ENCODE results near the gene TRPV6. TPM values are rescaled to one million over a fixed set of nuclear protein-coding genes. Genes with fewer than 3 reads are reported as not detected.
A peak's percentile ranks its signal among the peaks of the same experiment; 100 is the strongest.

The TRPV6 gene
- total RNA-seq, result 0.11 and 1.9 TPM in 2 replicates
- not detected in 2 replicates for polyA plus RNA-seq

GRCh38 chr7:142885311-142886230 lies at the start of gene TRPV6:
Gene TRPV6, minus strand, starts transcription at chr7:142885745.
- Histone ChIP-seq H3K4me3 (no peak within 1 kb of the TSS), H3K4me1 (ENCODE audit: low read depth) (no peaks in the 10 kb centered on the region), H3K9me3 (ENCODE audit: low read depth) (no peaks in the 10 kb centered on the region), H3K27me3 (no peaks in the 10 kb centered on the region), H3K27ac (no peak within 1 kb of the TSS), H3K36me3 (no peaks in the 10 kb centered on the region)
- no peak for TF ChIP-seq CTCF (IDR thresholded peaks at IDR 0.05; ENCODE audit: low read depth, low read length)
- DNase-seq (ENCODE audit: low read depth in 1 of 2, low spot score in 1 of 2), result peak in 1 of 2 donors; percentile 33

- Histone ChIP-seq H3K4me1 (ENCODE audit: low read depth) (no peaks in the 10 kb centered on the region), H3K4me3 (no peak overlapping the region), H3K27me3 (no peaks in the 10 kb centered on the region), H3K27ac (no peak overlapping the region), H3K36me3 (no peaks in the 10 kb centered on the region), H3K9me3 (ENCODE audit: low read depth) (no peaks in the 10 kb centered on the region)
- no peak for DNase-seq (ENCODE audit: low read depth in 1 of 2, low spot score in 1 of 2)
- TF ChIP-seq CTCF (IDR thresholded peaks at IDR 0.05; ENCODE audit: low read depth, low read length), result no peak
Measured at GRCh38 chr7:142934056-142934455, 48.5 kb upstream of the TRPV6 start.

GRCh38 chr7:142933624-142934023 lies 48.1 kb upstream of the TRPV6 start, which contains the start of gene TRPV5:
Gene TRPV5, minus strand, starts transcription at chr7:142933746. Its CDS starts 287 bp downstream, at chr7:142933459.
- TF ChIP-seq CTCF (IDR thresholded peaks at IDR 0.05; ENCODE audit: low read depth, low read length), result no peak
- Histone ChIP-seq H3K27me3 (no peaks in the 10 kb centered on the region), H3K9me3 (ENCODE audit: low read depth) (no peaks in the 10 kb centered on the region), H3K36me3 (no peaks in the 10 kb centered on the region), H3K27ac (no peak within 1 kb of the TSS), H3K4me1 (ENCODE audit: low read depth) (no peaks in the 10 kb centered on the region), H3K4me3 (no peak within 1 kb of the TSS)
- DNase-seq (ENCODE audit: low read depth in 1 of 2, low spot score in 1 of 2), result no peak

- Histone ChIP-seq H3K4me3 (no peak overlapping the region), H3K36me3 (no peaks in the 10 kb centered on the region), H3K4me1 (ENCODE audit: low read depth) (no peaks in the 10 kb centered on the region), H3K27ac (no peak overlapping the region), H3K27me3 (no peaks in the 10 kb centered on the region), H3K9me3 (ENCODE audit: low read depth) (no peaks in the 10 kb centered on the region)
- TF ChIP-seq CTCF (IDR thresholded peaks at IDR 0.05; ENCODE audit: low read depth, low read length), result no peak
- no peak for DNase-seq (ENCODE audit: low read depth in 1 of 2, low spot score in 1 of 2)
Measured at GRCh38 chr7:142933092-142933475, 47.5 kb upstream of the TRPV6 start.

GRCh38 chr7:142932386-142933091 lies 47.0 kb upstream of the TRPV6 start:
- no peaks in the 10 kb centered on the region for H3K27me3 ChIP-seq
- no peaks in the 10 kb centered on the region for H3K9me3 ChIP-seq (ENCODE audit: low read depth)
- TF ChIP-seq CTCF (IDR thresholded peaks at IDR 0.05; ENCODE audit: low read depth, low read length), result no peak
- H3K36me3 ChIP-seq, result no peaks in the 10 kb centered on the region
- H3K4me1 ChIP-seq (ENCODE audit: low read depth), result no peaks in the 10 kb centered on the region
- no peak overlapping the region for H3K4me3 ChIP-seq
- DNase-seq (ENCODE audit: low read depth in 1 of 2, low spot score in 1 of 2), result no peak
- H3K27ac ChIP-seq, result no peak overlapping the region

Measured in cardiac muscle cell (in vitro differentiated cells and primary cell).